HG03378 (cell line): Measurements from ENCODE around the gene LIF.

Source experiments
- ATAC-seq: cut with Tn5 transposase; IDR thresholded peaks from one replicate; pipeline ENCODE4 v1.9.1; 2021; ENCODE audit warnings: mild to moderate bottlenecking, moderate library complexity; ENCODE audit not compliant: unreplicated experiment

The LIF gene

DNA sequence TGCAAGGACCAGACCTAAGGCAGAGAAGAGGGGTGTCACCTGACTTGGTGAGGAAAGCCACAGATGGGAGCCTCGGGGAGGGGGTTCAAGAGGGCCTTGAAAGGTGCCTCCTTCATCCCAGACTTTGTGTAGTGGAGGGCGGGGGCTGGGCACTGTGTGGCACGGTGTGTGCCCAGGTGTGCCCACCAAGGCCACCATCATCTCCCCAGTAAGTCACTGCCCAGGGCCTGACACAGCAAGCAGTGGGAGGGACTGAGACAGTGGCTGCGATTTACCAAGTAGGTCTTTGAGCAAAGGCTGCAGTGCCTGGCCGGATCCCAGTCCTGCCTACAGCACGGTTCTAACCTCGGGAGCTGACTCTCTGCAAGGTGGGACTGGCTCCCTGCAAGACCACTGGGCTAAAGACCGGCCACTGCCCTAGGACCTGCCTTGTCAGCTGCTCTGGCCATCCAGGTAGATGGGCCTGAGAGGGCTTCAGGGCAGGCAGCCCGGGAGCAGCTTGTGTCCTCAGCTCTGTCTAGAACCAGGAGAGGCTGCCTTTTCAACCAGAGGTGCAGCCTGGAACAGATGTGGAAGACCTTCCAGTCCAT, 18.7 kb upstream of the LIF start:
- ATAC-seq = no peak

DNA sequence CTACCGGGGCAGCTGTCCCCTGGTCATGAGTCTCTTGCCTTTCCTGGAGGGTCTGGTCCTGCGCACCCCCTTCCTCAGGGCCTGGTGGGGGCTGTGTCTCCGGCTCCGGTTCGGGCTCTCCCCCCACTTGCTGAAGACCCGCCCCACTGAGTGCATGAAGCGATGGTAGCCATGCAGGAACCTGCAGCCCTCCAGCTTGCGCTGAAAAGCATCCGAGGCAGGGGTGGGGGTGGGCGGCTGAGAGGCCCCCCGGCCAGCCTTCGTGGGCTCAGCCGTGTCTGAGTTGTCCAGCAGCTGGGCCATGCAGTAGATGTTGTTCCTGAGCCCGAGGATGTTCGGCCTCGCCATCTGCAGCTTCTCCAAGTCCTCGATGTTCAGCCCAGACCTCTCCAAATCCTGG, 17.3 kb upstream of the LIF start:
- ATAC-seq = no peak

DNA sequence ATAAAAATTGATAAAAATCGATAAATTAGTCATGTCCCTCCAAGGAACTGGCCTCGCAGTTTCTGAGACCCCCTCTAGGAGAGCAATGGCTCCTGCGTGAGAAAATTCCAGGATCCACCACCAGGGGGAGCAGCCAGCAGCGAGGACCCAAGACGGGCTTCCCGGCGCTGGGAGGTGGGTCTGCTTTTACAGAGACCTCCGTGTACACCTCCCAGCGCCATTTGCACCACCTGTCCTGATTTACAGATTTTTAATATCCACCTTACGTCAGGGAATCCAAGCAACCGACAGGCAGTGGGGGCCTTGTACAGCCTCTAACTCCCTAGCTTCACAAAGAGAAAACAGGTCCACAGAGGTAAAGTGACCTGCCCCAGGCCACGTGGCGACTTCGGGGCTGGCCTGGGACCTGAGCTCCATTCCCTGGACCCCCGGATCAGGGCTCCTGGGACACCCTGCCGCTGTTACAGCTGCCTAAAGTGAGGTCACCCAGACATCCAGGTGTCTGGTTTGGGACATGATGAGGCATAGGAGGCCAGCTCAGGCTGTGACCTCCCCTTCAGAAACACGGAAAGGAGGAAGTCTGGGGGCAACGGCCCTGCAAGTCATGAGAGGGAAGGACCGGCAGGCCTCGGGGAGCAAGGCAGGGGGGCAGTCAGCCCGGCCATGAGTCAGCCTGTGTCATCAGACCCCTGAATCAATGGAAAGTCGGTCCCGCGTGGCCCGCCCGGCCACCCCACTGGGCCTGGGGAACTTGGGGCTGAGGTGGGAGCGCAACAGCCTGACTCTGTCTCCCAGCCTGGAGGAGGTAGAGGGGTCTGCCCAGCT, 16.6 kb upstream of the LIF start:
- no peak for ATAC-seq

DNA sequence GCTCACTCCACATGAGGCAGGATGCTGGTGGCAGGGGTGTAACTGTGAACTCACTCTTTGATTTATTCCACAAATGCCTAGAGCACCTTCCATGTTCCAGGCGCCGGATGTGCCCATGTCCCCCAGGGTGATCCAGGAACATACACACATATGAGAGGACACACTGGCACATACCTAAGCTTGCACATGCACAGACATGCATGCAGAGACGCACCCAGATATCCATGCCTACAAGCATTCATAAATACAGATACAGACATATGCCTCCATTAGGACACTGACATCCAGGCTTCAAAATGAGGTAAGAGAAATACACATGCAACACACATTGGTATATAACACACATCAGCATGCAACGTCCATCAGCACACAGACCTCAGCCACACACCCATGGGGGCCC, 15.6 kb upstream of the LIF start:
- no peak for ATAC-seq

DNA sequence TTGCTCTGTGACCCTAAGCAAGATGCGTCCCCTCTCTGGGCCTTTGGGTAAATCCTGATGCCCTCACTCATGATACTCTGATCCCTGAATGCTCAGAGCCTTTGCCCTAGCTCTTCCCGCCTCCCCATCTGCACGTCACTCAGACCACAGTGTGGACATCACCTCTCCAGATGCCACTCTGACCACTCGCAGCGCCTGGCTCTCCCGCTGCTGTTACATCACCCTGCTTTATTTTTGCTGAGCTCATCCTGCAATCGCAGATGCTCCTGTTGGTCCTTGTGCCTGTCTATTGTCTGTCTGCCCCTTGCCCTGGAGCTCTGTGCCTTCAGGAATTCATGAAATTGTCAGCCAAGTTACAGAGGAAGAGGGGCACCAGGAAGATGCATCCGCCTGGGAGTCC, 14.6 kb upstream of the LIF start:
- ATAC-seq = no peak

DNA sequence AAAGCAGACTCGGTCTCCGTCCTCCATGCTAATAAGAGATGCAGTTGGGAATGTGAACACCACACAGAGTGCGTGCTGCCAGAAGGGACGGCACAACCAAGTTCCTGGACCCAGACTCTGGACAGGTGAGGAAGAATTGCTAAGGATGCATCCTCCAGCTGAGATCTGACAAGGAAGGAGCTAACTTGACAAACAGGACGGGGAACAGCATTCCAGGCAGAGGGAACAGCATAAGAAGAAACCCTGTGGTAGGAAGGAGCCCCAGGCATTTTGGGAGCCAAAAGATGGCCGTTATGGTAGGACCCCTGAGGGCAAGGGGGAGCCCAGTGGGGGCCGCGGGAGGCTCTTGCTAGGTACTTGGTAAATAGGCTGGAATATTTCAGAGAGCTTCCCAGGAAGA, 14.1 kb upstream of the LIF start:
- no peak for ATAC-seq

DNA sequence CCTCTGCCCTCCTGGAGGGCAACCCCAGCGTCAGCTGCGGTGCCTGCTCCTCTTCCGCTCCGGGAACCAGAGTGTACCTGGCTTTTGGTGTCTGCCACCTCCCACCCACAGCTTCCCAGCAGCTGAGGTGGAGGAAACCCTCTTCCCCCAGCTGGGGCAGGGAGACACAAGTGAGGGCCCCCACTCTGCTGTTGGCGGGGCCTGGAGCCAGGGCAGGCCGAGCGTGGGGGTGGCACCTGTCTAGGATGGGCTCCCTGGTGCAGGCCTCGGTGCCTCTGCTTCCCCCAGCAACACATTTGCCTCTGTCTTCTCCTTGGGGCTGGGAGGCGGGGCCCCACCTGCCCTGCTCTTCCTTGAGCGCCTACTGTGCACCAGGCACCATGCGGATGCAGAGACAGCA, 13.7 kb upstream of the LIF start:
- ATAC-seq = no peak

- no peak for ATAC-seq
Measured at GRCh38 chr22:30254314-30254713, 7.8 kb upstream of the LIF start.

- no peak for ATAC-seq
Measured at GRCh38 chr22:30253205-30253852, 6.8 kb upstream of the LIF start.

- no peak for ATAC-seq
Measured at GRCh38 chr22:30252411-30253204, 6.0 kb upstream of the LIF start.

- no peak for ATAC-seq
Measured at GRCh38 chr22:30251711-30252110, 5.2 kb upstream of the LIF start.

DNA sequence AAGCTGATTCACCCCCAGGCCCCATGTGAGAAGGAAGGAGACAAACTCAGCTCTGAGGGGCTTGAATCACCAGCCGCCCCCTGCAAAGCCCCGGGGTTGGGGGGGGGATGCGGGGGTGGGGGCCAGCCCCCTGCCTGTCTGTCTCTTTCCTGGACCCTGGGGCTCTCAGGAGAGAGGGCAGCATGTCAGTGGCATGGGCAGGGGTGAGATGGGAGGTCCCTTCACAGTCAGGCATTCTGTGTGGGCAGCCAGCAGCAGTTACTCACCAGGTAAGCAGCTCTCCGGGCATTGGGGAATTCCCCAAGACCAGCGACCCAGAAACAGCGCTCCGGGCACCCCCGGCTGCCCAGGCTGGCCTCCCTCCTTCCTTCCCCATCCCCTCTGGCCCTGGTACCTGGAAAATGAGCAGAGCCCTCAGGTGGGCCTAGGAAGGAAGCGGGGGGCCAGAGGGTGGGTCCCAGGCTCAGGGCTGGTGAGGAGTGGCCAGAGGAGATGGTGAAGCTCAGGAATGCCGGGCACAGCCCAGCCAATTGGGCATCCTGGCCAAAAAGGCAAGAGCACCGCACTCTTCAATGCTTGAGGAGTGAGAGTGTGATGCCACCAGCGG, 4.2 kb upstream of the LIF start:
- ATAC-seq = no peak

GRCh38 chr22:30250039-30250565, 3.5 kb upstream of the LIF start:
- no peak for ATAC-seq

- no peak for ATAC-seq
Measured at GRCh38 chr22:30249049-30250038, 2.8 kb upstream of the LIF start.

GRCh38 chr22:30248484-30248883, 1.9 kb upstream of the LIF start:
- ATAC-seq = no peak

DNA sequence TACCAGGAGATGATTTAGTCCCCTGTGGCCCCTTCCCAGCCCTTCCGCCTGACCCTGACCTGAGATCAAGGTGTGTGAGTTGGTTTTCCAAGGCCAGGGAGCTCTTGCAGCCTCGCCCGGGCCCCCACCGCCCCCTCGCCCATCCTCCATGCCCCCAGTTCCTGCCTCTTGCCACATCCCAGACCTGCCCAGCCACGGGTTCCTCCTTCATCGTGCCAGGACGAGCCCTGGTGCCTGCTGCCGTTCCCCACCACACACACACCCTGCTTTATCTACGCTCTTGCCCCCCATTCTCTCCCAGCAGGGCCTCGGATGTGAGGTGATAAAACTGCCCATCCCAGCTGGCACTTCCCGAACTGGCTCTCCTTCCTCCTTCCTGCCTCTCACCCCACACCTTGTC, 1.4 kb upstream of the LIF start:
- ATAC-seq = no peak

GRCh38 chr22:30247561-30247960, 1.0 kb upstream of the LIF start:
- no peak for ATAC-seq

GRCh38 chr22:30246814-30247376, 336 bp upstream of the LIF start:
- ATAC-seq = no peak
